OCI-LY3 (cell line): Measurements from ENCODE around the gene HIPK2.

Experiments
- H2AFZ ChIP-seq: fragments of 200-600, 300-600 bp; shearing (Covaris generic); 2 replicates; pipeline ENCODE4 v1.6.0; 2014; ENCODE audit warnings: antibody characterized with exemption, low read depth, low read length
- H3K27ac ChIP-seq: fragments of 200-600, 300-600 bp; sonication (generic); 2 replicates; pipeline ENCODE4 v1.5.1; 2014; ENCODE audit warnings: mild to moderate bottlenecking, low read length, moderate library complexity, mixed read lengths
- H3K27me3 ChIP-seq: fragments of 200-600, 300-600 bp; sonication (generic); 2 replicates; pipeline ENCODE4 v1.6.1; 2014; ENCODE audit warnings: low read depth, low read length, mixed read lengths
- H3K36me3 ChIP-seq: fragments of 200-600, 300-600 bp; sonication (generic); replicated peaks from 2 replicates; pipeline ENCODE3; 2014; ENCODE audit warnings: low read depth, low read length, mixed read lengths
- H3K4me1 ChIP-seq: fragments of 300-600, 200-600 bp; sonication (generic); 2 replicates; pipeline ENCODE4 v1.6.1; 2014; ENCODE audit warnings: low read length, mixed read lengths
- H3K4me2 ChIP-seq: fragments of 200-600, 300-600 bp; sonication (generic); 2 replicates; pipeline ENCODE4 v1.6.1; 2014; ENCODE audit warnings: low read length, mixed read lengths
- H3K4me3 ChIP-seq: fragments of 300-600, 200-600 bp; sonication (generic); 2 replicates; pipeline ENCODE4 v1.5.1; 2014; ENCODE audit warnings: antibody characterized with exemption, mild to moderate bottlenecking, low read length, moderate library complexity
- H3K79me2 ChIP-seq: fragments of 300-600, 200-600 bp; shearing (Covaris generic); 2 replicates; pipeline ENCODE4 v1.6.1; 2014; ENCODE audit warnings: mild to moderate bottlenecking, low read length, mixed read lengths
- H3K9ac ChIP-seq: fragments of 300-600, 200-600 bp; shearing (Covaris generic); 2 replicates; pipeline ENCODE4 v1.6.0; 2014; ENCODE audit warnings: mild to moderate bottlenecking, low read length, moderate library complexity
- H3K9me3 ChIP-seq: fragments of 200-600, 300-600 bp; shearing (Covaris generic); 2 replicates; pipeline ENCODE4 v1.6.1; 2014; ENCODE audit warnings: low read length, mixed read lengths; ENCODE audit not compliant: insufficient read depth
- H4K20me1 ChIP-seq: fragments of 200-600, 300-600 bp; sonication (generic); 2 replicates; pipeline ENCODE4 v1.6.1; 2016; ENCODE audit warnings: low read length, mixed read lengths; ENCODE audit not compliant: insufficient read depth
- CTCF ChIP-seq: fragments of 200-600, 300-600 bp; sonication (generic); IDR thresholded peaks from 2 replicates; pipeline ENCODE4 v1.5.1; 2014; ENCODE audit warnings: antibody characterized with exemption, low read length, low read depth
- EZH2phosphoT487 ChIP-seq: fragments of 200-600 bp; shearing (Covaris generic); IDR thresholded peaks from 2 replicates; pipeline ENCODE4 v1.6.1; 2018; ENCODE audit warnings: antibody characterized with exemption, mixed run types, low read depth

Gene HIPK2

GRCh38 chr7:139567647-139568345 is 210.0 kb downstream of the HIPK2 start:
- H3K9me3 ChIP-seq: no peaks in the 10 kb centered on the region
- H3K4me3 ChIP-seq: no peak overlapping the region
- no peaks in the 10 kb centered on the region for H4K20me1 ChIP-seq
- no peak overlapping the region for H3K9ac ChIP-seq
- TF ChIP-seq EZH2phosphoT487 (no peak), CTCF (no peak)
- peaks cover 8% of the 10 kb centered on the region; the same call in 1 of the 2 replicates for H3K27me3 ChIP-seq
- no peak overlapping the region for H2AFZ ChIP-seq
- no peaks in the 10 kb centered on the region for H3K4me1 ChIP-seq
- H3K36me3 ChIP-seq: no peaks in the 10 kb centered on the region
- H3K4me2 ChIP-seq: no peak overlapping the region
- H3K27ac ChIP-seq: no peak overlapping the region
- H3K79me2 ChIP-seq: no peaks in the 10 kb centered on the region

DNA sequence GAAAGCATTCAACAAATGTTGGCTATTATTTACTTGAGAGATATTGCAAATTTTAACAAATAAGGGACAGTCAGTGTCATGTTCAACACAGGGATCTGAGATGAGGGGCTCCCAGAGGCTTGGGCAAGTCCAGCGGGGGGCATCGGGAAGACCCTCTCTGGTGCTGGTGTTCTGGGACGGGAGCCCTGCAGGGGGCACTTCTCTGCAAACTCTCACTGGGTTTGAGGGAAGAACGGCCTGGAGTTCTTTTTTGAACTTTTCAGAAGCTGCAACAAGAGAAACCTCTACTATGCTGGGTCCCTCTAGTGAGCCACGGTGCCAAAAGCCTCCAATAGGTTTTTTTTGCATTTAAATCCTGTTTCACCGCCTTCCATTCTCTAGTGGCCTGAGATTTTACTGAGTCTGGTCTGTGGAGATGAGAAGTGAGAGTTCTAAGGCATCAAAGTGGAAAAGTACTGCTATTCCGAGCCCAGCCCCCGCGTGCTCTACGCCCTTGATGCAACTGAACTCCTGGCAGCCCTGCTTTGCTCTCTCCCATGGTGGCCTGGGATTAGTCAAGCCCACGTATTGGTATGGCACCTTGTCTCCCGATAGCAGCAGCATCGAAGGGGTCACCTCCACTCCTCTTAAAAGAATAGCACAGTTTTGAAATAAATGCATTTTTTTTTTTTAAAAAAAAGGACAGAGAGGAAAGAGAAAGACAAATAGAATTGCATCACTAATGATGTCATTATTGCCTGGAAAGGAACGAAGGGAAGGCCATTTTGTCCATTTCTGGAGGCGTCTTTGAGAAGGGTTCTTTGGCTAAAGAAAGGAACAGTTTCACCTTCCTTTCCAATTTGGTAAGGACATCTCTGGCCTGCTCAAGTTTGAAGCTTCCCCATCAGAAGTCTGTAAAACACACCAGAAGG is 210.8 kb downstream of the HIPK2 start:
- no peaks in the 10 kb centered on the region for H3K4me1 ChIP-seq
- H3K4me2 ChIP-seq: no peak overlapping the region
- no peaks in the 10 kb centered on the region for H3K36me3 ChIP-seq
- no peak overlapping the region for H2AFZ ChIP-seq
- no peaks in the 10 kb centered on the region for H3K9me3 ChIP-seq
- no peaks in the 10 kb centered on the region for H4K20me1 ChIP-seq
- H3K27ac ChIP-seq: no peak overlapping the region
- H3K4me3 ChIP-seq: no peak overlapping the region
- H3K9ac ChIP-seq: no peak overlapping the region
- no peak for TF ChIP-seq CTCF
- TF ChIP-seq EZH2phosphoT487: no peak
- H3K79me2 ChIP-seq: no peaks in the 10 kb centered on the region
- peaks cover 8% of the 10 kb centered on the region; the same call in 1 of the 2 replicates for H3K27me3 ChIP-seq

DNA sequence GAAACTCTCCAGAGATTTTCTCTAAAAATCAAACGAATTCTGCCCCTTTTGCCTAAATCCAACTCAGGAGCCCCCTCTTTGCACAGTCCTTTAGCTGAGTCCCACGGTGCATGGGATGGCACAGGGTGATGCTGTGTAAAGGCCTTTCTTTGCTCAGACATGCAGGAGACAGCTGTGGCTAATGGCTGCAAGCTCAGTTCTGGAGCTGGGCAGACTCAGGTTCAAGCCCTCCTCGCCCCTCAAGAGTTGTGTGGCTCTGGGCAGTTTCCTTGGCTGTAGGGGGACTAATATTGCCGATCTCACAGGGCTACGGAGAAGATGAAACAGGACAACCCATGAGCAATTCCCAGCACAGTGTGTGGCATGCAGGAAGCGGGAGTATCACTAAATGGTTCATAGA is 211.7 kb downstream of the HIPK2 start:
- no peak overlapping the region for H3K27ac ChIP-seq
- TF ChIP-seq CTCF: no peak
- H3K27me3 ChIP-seq: peaks cover 8% of the 10 kb centered on the region; the same call in 1 of the 2 replicates
- H3K9me3 ChIP-seq: no peaks in the 10 kb centered on the region
- H3K79me2 ChIP-seq: no peaks in the 10 kb centered on the region
- no peaks in the 10 kb centered on the region for H4K20me1 ChIP-seq
- H3K36me3 ChIP-seq: no peaks in the 10 kb centered on the region
- no peak overlapping the region for H3K4me3 ChIP-seq
- no peak overlapping the region for H2AFZ ChIP-seq
- H3K9ac ChIP-seq: no peak overlapping the region
- H3K4me1 ChIP-seq: no peaks in the 10 kb centered on the region
- H3K4me2 ChIP-seq: no peak overlapping the region

- Histone ChIP-seq H3K9me3 (no peaks in the 10 kb centered on the region), H3K4me1 (no peaks in the 10 kb centered on the region), H3K4me2 (no peak overlapping the region), H3K36me3 (no peaks in the 10 kb centered on the region), H4K20me1 (no peaks in the 10 kb centered on the region), H3K27ac (no peak overlapping the region), H3K4me3 (no peak overlapping the region), H3K79me2 (no peaks in the 10 kb centered on the region), H3K27me3 (peaks cover 8% of the 10 kb centered on the region; the same call in 1 of the 2 replicates), H3K9ac (no peak overlapping the region), H2AFZ (no peak overlapping the region)
- TF ChIP-seq EZH2phosphoT487 (no peak), CTCF (no peak)
Measured at GRCh38 chr7:139563856-139564255, 213.9 kb downstream of the HIPK2 start.
